IMR-90 (cell line): ENCODE data around the gene MSH6. TPM values are rescaled to one million over a fixed set of nuclear protein-coding genes. Genes with fewer than 3 reads are reported as not detected.

Source experiments
- ATAC-seq: fragments of 200-7000 bp; cut with Tn5 transposase; 2 replicates; pipeline ENCODE4 v1.9.1; 2020; ENCODE audit warnings: low read depth, mild to moderate bottlenecking, moderate library complexity
- Bru-seq: library from RNA; stranded (reverse); fragments of 400-500 nt; gene quantifications from one replicate; lab custom pipeline; 2021; lab: Mats Ljungman, UMichigan
- BruChase-seq, 2 experiments: library from RNA; stranded (reverse); fragments of 400-500 nt; gene quantifications; one replicate each; lab custom pipeline; 2021; lab: Mats Ljungman, UMichigan
- BruUV-seq: library from RNA; stranded (reverse); fragments of 400-500 nt; replicated peaks from 2 replicates; lab custom pipeline; 2021; lab: Mats Ljungman, UMichigan
- CTCF ChIA-PET: fragments of 300-600 bp; formaldehyde crosslinking; extraction: SDS; loops from one replicate; lab custom pipeline; 2021; ENCODE audit warnings: antibody characterized with exemption; lab: Yijun Ruan, JAX
- POLR2A ChIA-PET: fragments of 300-600 bp; sonication (Branson Sonifier 250); formaldehyde crosslinking; loops from one replicate; lab custom pipeline; 2022; ENCODE audit warnings: antibody characterized with exemption; ENCODE audit not compliant: unreplicated experiment; lab: Charles Lee
- DNase-seq: peaks from one replicate; pipeline ENCODE4 v3.0.0; 2013
- H2AFZ ChIP-seq: replicated peaks from 2 replicates; pipeline ENCODE3; 2013; ENCODE audit warnings: low read length, mild to moderate bottlenecking; ENCODE audit not compliant: poor library complexity
- H2AK5ac ChIP-seq: 2 replicates; pipeline ENCODE4 v1.6.1; 2013; ENCODE audit warnings: low read depth, low read length, inconsistent platforms
- H2AK9ac ChIP-seq: replicated peaks from 2 replicates; pipeline ENCODE3; 2013; ENCODE audit warnings: mild to moderate bottlenecking, low read depth, low read length, moderate library complexity; ENCODE audit not compliant: poor library complexity
- H2BK120ac ChIP-seq: 2 replicates; pipeline ENCODE4 v1.6.1; 2013; ENCODE audit warnings: low read depth, low read length, inconsistent platforms
- H2BK15ac ChIP-seq: 3 replicates; pipeline ENCODE4 v1.6.1; 2013; ENCODE audit warnings: low read depth, low read length, inconsistent platforms
- H2BK20ac ChIP-seq: 2 replicates; pipeline ENCODE4 v1.6.1; 2013; ENCODE audit warnings: low read depth, mild to moderate bottlenecking, inconsistent platforms, low read length, moderate library complexity
- H2BK5ac ChIP-seq: 2 replicates; pipeline ENCODE4 v1.6.1; 2013; ENCODE audit warnings: mild to moderate bottlenecking, low read depth, low read length, inconsistent platforms; ENCODE audit not compliant: poor library complexity, severe bottlenecking
- H3K14ac ChIP-seq: replicated peaks from 2 replicates; pipeline ENCODE4 v1.6.1; 2013; ENCODE audit warnings: low read depth, low read length, inconsistent platforms
- H3K18ac ChIP-seq: 2 replicates; pipeline ENCODE4 v1.6.1; 2013; ENCODE audit warnings: low read depth, low read length, control low read depth
- H3K23ac ChIP-seq: 2 replicates; pipeline ENCODE4 v1.6.1; 2013; ENCODE audit warnings: low read depth, low read length, inconsistent platforms
- H3K27ac ChIP-seq: 2 replicates; pipeline ENCODE4 v1.5.1; 2013; ENCODE audit warnings: mild to moderate bottlenecking, control low read depth, low read length; ENCODE audit not compliant: insufficient read depth
- H3K27me3 ChIP-seq: 2 replicates; pipeline ENCODE4 v1.6.1; 2013; ENCODE audit warnings: low read length; ENCODE audit not compliant: control insufficient read depth, insufficient read depth
- H3K36me3 ChIP-seq: 2 replicates; pipeline ENCODE4 v1.6.1; 2013; ENCODE audit warnings: low read length, mixed read lengths; ENCODE audit not compliant: control insufficient read depth, insufficient read depth
- H3K4ac ChIP-seq: 2 replicates; pipeline ENCODE4 v1.6.1; 2013; ENCODE audit warnings: low read depth, low read length, inconsistent platforms
- H3K4me1 ChIP-seq: 2 replicates; pipeline ENCODE4 v1.6.1; 2013; ENCODE audit warnings: low read length, mixed read lengths; ENCODE audit not compliant: control insufficient read depth, insufficient read depth
- H3K4me2 ChIP-seq: 2 replicates; pipeline ENCODE4 v1.6.1; 2013; ENCODE audit warnings: low read depth, mild to moderate bottlenecking, control low read depth, low read length, moderate library complexity
- H3K4me3 ChIP-seq: 2 replicates; pipeline ENCODE4 v1.5.1; 2013; ENCODE audit warnings: low read depth, mild to moderate bottlenecking, control low read depth, low read length, moderate library complexity; ENCODE audit not compliant: insufficient read depth
- H3K56ac ChIP-seq: 2 replicates; pipeline ENCODE4 v1.6.1; 2013; ENCODE audit warnings: low read length, inconsistent platforms; ENCODE audit not compliant: insufficient read depth; ENCODE audit errors: extremely low read depth
- H3K79me1 ChIP-seq, 2 experiments: 2 replicates each; pipeline ENCODE4 v1.6.1; 2013; ENCODE audit warnings: low read length in 2 of 2, inconsistent platforms in 1 of 2, low read depth in 1 of 2
- H3K9ac ChIP-seq: 2 replicates; pipeline ENCODE4 v1.6.1; 2013; ENCODE audit warnings: low read depth, low read length, control low read depth
- H3K9me1 ChIP-seq: 2 replicates; pipeline ENCODE4 v1.6.1; 2013; ENCODE audit warnings: low read length, inconsistent platforms; ENCODE audit not compliant: insufficient read depth
- H3K9me3 ChIP-seq: 2 replicates; pipeline ENCODE4 v1.6.1; 2013; ENCODE audit warnings: low read length; ENCODE audit not compliant: control insufficient read depth, insufficient read depth
- H4K20me1 ChIP-seq: 2 replicates; pipeline ENCODE4 v1.6.1; 2013; ENCODE audit warnings: low read length, inconsistent platforms; ENCODE audit not compliant: insufficient read depth
- H4K5ac ChIP-seq: 2 replicates; pipeline ENCODE4 v1.6.1; 2013; ENCODE audit warnings: mild to moderate bottlenecking, low read depth, low read length, control low read depth
- H4K8ac ChIP-seq, 2 experiments: 2 replicates each; pipeline ENCODE4 v1.6.1; 2013; ENCODE audit warnings: low read depth in 2 of 2, low read length in 2 of 2, control low read depth in 1 of 2, inconsistent platforms in 1 of 2
- H4K91ac ChIP-seq: 2 replicates; pipeline ENCODE4 v1.6.1; 2013; ENCODE audit warnings: low read depth, low read length, inconsistent platforms; ENCODE audit not compliant: insufficient read depth
- BHLHE40 ChIP-seq: fragments of 150-350 bp; IDR thresholded peaks from 2 replicates; pipeline ENCODE4 v1.6.1; 2016; ENCODE audit warnings: mild to moderate bottlenecking, low read depth, low read length
- CTCF ChIP-seq: conservative IDR thresholded peaks from 2 replicates; pipeline ENCODE4 v1.5.1; 2012; ENCODE audit warnings: mild to moderate bottlenecking, low read depth, low read length, improper control_type of control experiment
- MAZ ChIP-seq: IDR thresholded peaks from 2 replicates; pipeline ENCODE4 v1.6.1; 2012; ENCODE audit warnings: low read depth, mild to moderate bottlenecking, low read length, improper control_type of control experiment, moderate library complexity, borderline replicate concordance
- NFE2L2 ChIP-seq: fragments of 150-350 bp; IDR thresholded peaks from 2 replicates; pipeline ENCODE4 v1.6.1; 2016; ENCODE audit warnings: low read depth, mild to moderate bottlenecking, low read length
- RAD21 ChIP-seq: IDR thresholded peaks from 2 replicates; pipeline ENCODE4 v1.6.1; 2012; ENCODE audit warnings: low read length, improper control_type of control experiment
- RFX5 ChIP-seq: IDR thresholded peaks from 2 replicates; pipeline ENCODE4 v1.8.0; 2012; ENCODE audit warnings: low read depth, mild to moderate bottlenecking, low read length, moderate library complexity
- SMC3 ChIP-seq: fragments of 150-350 bp; IDR thresholded peaks from 2 replicates; pipeline ENCODE4 v1.6.1; 2016; ENCODE audit warnings: low read depth, mild to moderate bottlenecking, antibody characterized with exemption, low read length, moderate library complexity
- WGBS, 2 experiments: methylation state at CpG; one replicate each; pipeline versions ENCODE4 v1.1.5 to v1.1.7; 2013; ENCODE audit warnings: missing lambda C conversion rate in 2 of 2; ENCODE audit not compliant: insufficient read length in 1 of 2; ENCODE audit errors: extremely low coverage in 2 of 2; 5-methylcytosine and 5-hydroxymethylcytosine counted together
- dilution Hi-C: fragments of 300-500 bp; cut with HindIII; formaldehyde crosslinking; loops from one replicate; pipeline ENCODE4 v1.14.3; 2018; ENCODE audit warnings: low sequenced_read_pairs; ENCODE audit not compliant: unreplicated experiment
- in situ Hi-C: fragments of 300-500 bp; cut with MboI; formaldehyde crosslinking; loops from 3 replicates; pipeline ENCODE4 v1.14.3; 2019; ENCODE audit warnings: low sequenced_read_pairs, inconsistent platforms, mixed read lengths
- intact Hi-C: fragments of 100-400 bp; cut with micrococcal nuclease; formaldehyde crosslinking; loops from 2 replicates; pipeline ENCODE4 v1.10.0; 2022
- long read RNA-seq: library from polyadenylated mRNA; unstranded; transcript quantifications from one replicate; pipeline ENCODE4 v2.0.0, GENCODE V29; 2021; ENCODE audit not compliant: unreplicated experiment
- polyA plus RNA-seq, 3 experiments: library from polyadenylated mRNA; depleted of rRNA; stranded (reverse); fragments of >200 nt; gene quantifications; 2 replicates each; pipeline ENCODE4 v1.2.3, GENCODE V29; 2012; ENCODE audit warnings: low replicate concordance in 1 of 3
- total RNA-seq: library from RNA; depleted of rRNA; stranded (reverse); fragments of >200 nt; gene quantifications from 2 replicates; pipeline ENCODE4 v1.2.3, GENCODE V29; 2012; rRNA removed

The MSH6 gene, protein sequence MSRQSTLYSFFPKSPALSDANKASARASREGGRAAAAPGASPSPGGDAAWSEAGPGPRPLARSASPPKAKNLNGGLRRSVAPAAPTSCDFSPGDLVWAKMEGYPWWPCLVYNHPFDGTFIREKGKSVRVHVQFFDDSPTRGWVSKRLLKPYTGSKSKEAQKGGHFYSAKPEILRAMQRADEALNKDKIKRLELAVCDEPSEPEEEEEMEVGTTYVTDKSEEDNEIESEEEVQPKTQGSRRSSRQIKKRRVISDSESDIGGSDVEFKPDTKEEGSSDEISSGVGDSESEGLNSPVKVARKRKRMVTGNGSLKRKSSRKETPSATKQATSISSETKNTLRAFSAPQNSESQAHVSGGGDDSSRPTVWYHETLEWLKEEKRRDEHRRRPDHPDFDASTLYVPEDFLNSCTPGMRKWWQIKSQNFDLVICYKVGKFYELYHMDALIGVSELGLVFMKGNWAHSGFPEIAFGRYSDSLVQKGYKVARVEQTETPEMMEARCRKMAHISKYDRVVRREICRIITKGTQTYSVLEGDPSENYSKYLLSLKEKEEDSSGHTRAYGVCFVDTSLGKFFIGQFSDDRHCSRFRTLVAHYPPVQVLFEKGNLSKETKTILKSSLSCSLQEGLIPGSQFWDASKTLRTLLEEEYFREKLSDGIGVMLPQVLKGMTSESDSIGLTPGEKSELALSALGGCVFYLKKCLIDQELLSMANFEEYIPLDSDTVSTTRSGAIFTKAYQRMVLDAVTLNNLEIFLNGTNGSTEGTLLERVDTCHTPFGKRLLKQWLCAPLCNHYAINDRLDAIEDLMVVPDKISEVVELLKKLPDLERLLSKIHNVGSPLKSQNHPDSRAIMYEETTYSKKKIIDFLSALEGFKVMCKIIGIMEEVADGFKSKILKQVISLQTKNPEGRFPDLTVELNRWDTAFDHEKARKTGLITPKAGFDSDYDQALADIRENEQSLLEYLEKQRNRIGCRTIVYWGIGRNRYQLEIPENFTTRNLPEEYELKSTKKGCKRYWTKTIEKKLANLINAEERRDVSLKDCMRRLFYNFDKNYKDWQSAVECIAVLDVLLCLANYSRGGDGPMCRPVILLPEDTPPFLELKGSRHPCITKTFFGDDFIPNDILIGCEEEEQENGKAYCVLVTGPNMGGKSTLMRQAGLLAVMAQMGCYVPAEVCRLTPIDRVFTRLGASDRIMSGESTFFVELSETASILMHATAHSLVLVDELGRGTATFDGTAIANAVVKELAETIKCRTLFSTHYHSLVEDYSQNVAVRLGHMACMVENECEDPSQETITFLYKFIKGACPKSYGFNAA (N-terminal part only)
- total RNA-seq (48.9 and 72.5 TPM in 2 replicates), polyA plus RNA-seq (2012; rRNA removed) (14.5 and 17.1 TPM in 2 replicates), Bru-seq, nascent RNA (percentile 79 among the genes with signal in this experiment), BruChase-seq, experiment 1, labeled RNA remaining after a 6-hour chase (percentile 87 among the genes with signal in this experiment), BruChase-seq, experiment 2, labeled RNA remaining after a 2-hour chase (percentile 89 among the genes with signal in this experiment)
- polyA plus RNA-seq (2012; cell fraction: cytosol; rRNA removed): 3.5 and 5.5 TPM in 2 replicates
- 4.4 and 9.3 TPM in 2 replicates for polyA plus RNA-seq (2012; cell fraction: nucleus; rRNA removed; ENCODE audit: low replicate concordance)
- long read RNA-seq, full-length matches to known transcripts: 18 of 26 reads
- long read RNA-seq, partial matches to known transcripts: 3 of 26 reads
- long read RNA-seq, other reads (novel, unspliced or antisense): 5 of 26 reads

GRCh38 chr2:47782671-47783485 lies at the start of gene MSH6:
TSS of gene MSH6 (plus strand) at chr2:47783145. CDS start at chr2:47783234, 89 bp downstream.
- Histone ChIP-seq H2BK15ac (peak within 1 kb of the TSS; percentile 9; the same call in 1 of the 3 replicates), H3K27me3 (no peaks in the 10 kb centered on the region), H4K20me1 (peaks cover 43% of the 10 kb centered on the region), H3K14ac (peak within 1 kb of the TSS; percentile 99), H3K4me3 (peak within 1 kb of the TSS; percentile 94), H3K9me3 (no peaks in the 10 kb centered on the region), H4K5ac (peak within 1 kb of the TSS; percentile 74), H2BK5ac (peak within 1 kb of the TSS; percentile 78), H3K9me1 (peaks cover 8% of the 10 kb centered on the region; the same call in 1 of the 2 replicates), H2BK120ac (peak within 1 kb of the TSS; percentile 76), H3K56ac (peak within 1 kb of the TSS; percentile 71), H3K18ac (peak within 1 kb of the TSS; percentile 80), H4K8ac (peak within 1 kb of the TSS; percentile 28 to 84), H2AFZ (peak within 1 kb of the TSS; percentile 97), H3K4me1 (peaks cover 4% of the 10 kb centered on the region), H3K4me2 (peak within 1 kb of the TSS; percentile 95), H3K23ac (peak within 1 kb of the TSS; percentile 99), H2BK20ac (0 out of 2 replicates have a peak within 1 kb of the TSS, but pooled peaks have one; percentile 55), H2AK9ac (peak within 1 kb of the TSS; percentile 92), H3K9ac (peak within 1 kb of the TSS; percentile 90), H2AK5ac (no peak within 1 kb of the TSS), H3K27ac (peak within 1 kb of the TSS; percentile 88), H3K36me3 (no peaks in the 10 kb centered on the region), H4K91ac (peak within 1 kb of the TSS; percentile 77), H3K4ac (peak within 1 kb of the TSS; percentile 80), H3K79me1 (peaks cover 7 to 35% of the 10 kb centered on the region in 2 experiments)
- CTCF ChIA-PET: interaction anchor here (0.6 to 1.4 kb wide), 2 partner anchors 15 to 527 kb away, joined by 3 to 4 read pairs; no protein-coding TSS in a partner anchor
- DNase-seq: peak; percentile 82
- ATAC-seq: peak; percentile 95
- dilution Hi-C loops (no loop called here), in situ Hi-C loops (no loop called here), intact Hi-C loops (loop anchor here (5.0 kb wide), 1 partner anchor 324 kb away; no protein-coding TSS in a partner anchor)
- BruUV-seq: no TSS peak
- POLR2A ChIA-PET: interaction anchor here (0.7 kb wide), 1 partner anchor 688 kb away, joined by 8 read pairs; no protein-coding TSS in a partner anchor
- WGBS, 2 experiments: 0% methylated on average over 15 of the region's 98 CpGs; no CpG with 5 or more reads in 1 of the 2 experiments
- TF ChIP-seq CTCF (no peak), BHLHE40 (peak; percentile 60; the same call in 1 of the 2 replicates), NFE2L2 (no peak), SMC3 (no peak), RFX5 (no peak), MAZ (peak; percentile 96; the same call in 1 of the 2 replicates), RAD21 (no peak)
